C4-2B (cell line): ENCODE measurements around the gene SHCBP1L.

Source experiments
- H3K27ac ChIP-seq: fragments of 450-650 bp; 2 replicates; pipeline ENCODE4 v1.5.1; 2017
- ZFX ChIP-seq: fragments of 450-650 bp; IDR thresholded peaks from 2 replicates; pipeline ENCODE4 v1.6.1; 2017
- TF ChIP-seq, protein P1 (sequence below): fragments of 450-650 bp; conservative IDR thresholded peaks from 2 replicates; pipeline ENCODE4 v1.5.1; 2017; ENCODE audit warnings: mild to moderate bottlenecking

Gene SHCBP1L

GRCh38 chr1:182869241-182869666 lies 83.7 kb downstream of the SHCBP1L start:
- no peak for TF ChIP-seq ZFX
- TF ChIP-seq, protein P1, sequence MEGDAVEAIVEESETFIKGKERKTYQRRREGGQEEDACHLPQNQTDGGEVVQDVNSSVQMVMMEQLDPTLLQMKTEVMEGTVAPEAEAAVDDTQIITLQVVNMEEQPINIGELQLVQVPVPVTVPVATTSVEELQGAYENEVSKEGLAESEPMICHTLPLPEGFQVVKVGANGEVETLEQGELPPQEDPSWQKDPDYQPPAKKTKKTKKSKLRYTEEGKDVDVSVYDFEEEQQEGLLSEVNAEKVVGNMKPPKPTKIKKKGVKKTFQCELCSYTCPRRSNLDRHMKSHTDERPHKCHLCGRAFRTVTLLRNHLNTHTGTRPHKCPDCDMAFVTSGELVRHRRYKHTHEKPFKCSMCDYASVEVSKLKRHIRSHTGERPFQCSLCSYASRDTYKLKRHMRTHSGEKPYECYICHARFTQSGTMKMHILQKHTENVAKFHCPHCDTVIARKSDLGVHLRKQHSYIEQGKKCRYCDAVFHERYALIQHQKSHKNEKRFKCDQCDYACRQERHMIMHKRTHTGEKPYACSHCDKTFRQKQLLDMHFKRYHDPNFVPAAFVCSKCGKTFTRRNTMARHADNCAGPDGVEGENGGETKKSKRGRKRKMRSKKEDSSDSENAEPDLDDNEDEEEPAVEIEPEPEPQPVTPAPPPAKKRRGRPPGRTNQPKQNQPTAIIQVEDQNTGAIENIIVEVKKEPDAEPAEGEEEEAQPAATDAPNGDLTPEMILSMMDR = no peak
- H3K27ac ChIP-seq = peak overlapping the region; percentile 21

DNA sequence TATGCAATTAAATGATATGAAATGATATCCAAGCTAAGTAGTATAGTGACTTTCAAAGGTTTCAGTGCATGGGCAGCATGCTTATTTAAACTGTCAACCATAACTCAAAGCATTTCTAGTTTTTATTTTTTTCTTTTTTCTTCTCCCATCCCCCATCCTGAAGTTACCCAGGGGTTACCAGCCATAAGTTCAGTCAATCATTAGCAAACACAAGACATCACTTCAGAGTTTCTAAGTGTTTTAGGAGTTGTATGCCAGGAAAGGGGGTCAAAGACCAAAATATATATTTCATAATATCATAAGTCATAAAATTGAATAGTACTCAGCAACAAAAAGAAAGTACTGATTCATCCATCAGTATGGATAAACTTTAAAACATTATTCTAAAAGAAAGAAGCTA lies 85.1 kb downstream of the SHCBP1L start:
- no peak overlapping the region for H3K27ac ChIP-seq
- TF ChIP-seq, protein P1 = no peak
- TF ChIP-seq ZFX = no peak

GRCh38 chr1:182863940-182864339 lies 89.0 kb downstream of the SHCBP1L start:
- TF ChIP-seq, protein P1 = no peak
- TF ChIP-seq ZFX = no peak
- no peak overlapping the region for H3K27ac ChIP-seq

GRCh38 chr1:182862827-182863226 lies 90.1 kb downstream of the SHCBP1L start:
- no peak overlapping the region for H3K27ac ChIP-seq
- TF ChIP-seq, protein P1 = no peak
- no peak for TF ChIP-seq ZFX

GRCh38 chr1:182861994-182862393 lies 91.0 kb downstream of the SHCBP1L start:
- TF ChIP-seq, protein P1 = no peak
- no peak for TF ChIP-seq ZFX
- H3K27ac ChIP-seq = no peak overlapping the region

- H3K27ac ChIP-seq = no peak overlapping the region
- no peak for TF ChIP-seq ZFX
- TF ChIP-seq, protein P1 = no peak
These were observed 92.3 kb downstream of the SHCBP1L start for GRCh38 chr1:182860658-182861057.

DNA sequence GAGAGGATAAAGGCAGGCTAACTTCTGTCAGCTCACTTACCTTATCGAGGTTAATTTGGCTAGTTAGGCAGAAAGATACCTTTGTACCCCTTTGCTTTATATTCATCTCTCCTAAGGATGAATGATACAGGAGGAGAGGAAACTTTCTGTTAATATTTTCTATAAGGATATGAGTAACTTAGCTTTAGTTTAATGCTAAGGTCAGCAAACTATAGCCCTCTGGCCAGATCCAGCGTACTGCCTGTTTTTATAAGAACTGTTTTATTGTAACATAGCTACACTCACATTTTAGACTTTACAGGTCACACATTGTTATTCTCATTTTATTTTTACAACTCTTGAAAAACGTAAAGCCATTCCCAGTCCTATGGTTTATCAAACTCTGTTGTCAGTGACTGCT lies 95.8 kb downstream of the SHCBP1L start:
- TF ChIP-seq, protein P1 = no peak
- TF ChIP-seq ZFX = no peak
- H3K27ac ChIP-seq = no peak overlapping the region
